GM12878 (cell line): Measurements from ENCODE around the gene NOB1. TPM values are rescaled to one million over a fixed set of nuclear protein-coding genes. Genes with fewer than 3 reads are reported as not detected.

Source experiments
- MYB ChIP-seq: fragments of 150-350 bp; IDR thresholded peaks from 2 replicates; pipeline ENCODE4 v1.6.1; 2014; ENCODE audit warnings: mild to moderate bottlenecking, low read depth, low read length, borderline replicate concordance
- MYC ChIP-seq: IDR thresholded peaks from 2 replicates; pipeline ENCODE4 v1.6.1; 2011; ENCODE audit warnings: mild to moderate bottlenecking, low read length, moderate library complexity, inconsistent platforms; ENCODE audit not compliant: insufficient read depth, insufficient replicate concordance, insufficient read length, severe bottlenecking
- NR2C1 ChIP-seq: fragments of 450-650 bp; IDR thresholded peaks from 2 replicates; pipeline ENCODE4 v1.6.1; 2017; ENCODE audit warnings: antibody characterized with exemption, mild to moderate bottlenecking, moderate library complexity
- RCOR1 ChIP-seq: conservative IDR thresholded peaks from 2 replicates; pipeline ENCODE4 v1.6.1; 2012; ENCODE audit warnings: low read depth, low read length, improper control_type of control experiment
- YY1 ChIP-seq: IDR thresholded peaks from 2 replicates; pipeline ENCODE4 v1.6.1; 2011; ENCODE audit warnings: low read depth, mild to moderate bottlenecking, low read length
- ZNF274 ChIP-seq: IDR thresholded peaks from one replicate; pipeline ENCODE4 v1.8.0; 2011; ENCODE audit not compliant: insufficient read length, insufficient read depth
- polyA plus RNA-seq, 11 experiments: library from polyadenylated mRNA; depleted of rRNA in 4 of 11; unstranded in 6 of 11; stranded (reverse) in 5 of 11; fragments of >200 nt; fragmentation: Nextera tagmentation in 4 of 11; fragmentation: Illumina TruSeq in 1 of 11; extraction: Ambion mirVana in 4 of 11; extraction: Trizol in 1 of 11; gene quantifications; 1 replicate in 1 of 11; 2 replicates in 10 of 11; pipeline versions ENCODE4 v1.2.1 to v1.2.3, GENCODE V29; 2011 to 2016; ENCODE audit warnings: inconsistent platforms in 2 of 11, missing spikeins in 2 of 11, low read depth in 1 of 11
- total RNA-seq, 4 experiments: library from RNA; depleted of rRNA in 3 of 4; stranded (reverse); fragments of >200 nt in 3 of 4; fragmentation: Illumina TruSeq in 1 of 4; extraction: Trizol in 1 of 4; gene quantifications; 2 replicates each; pipeline versions ENCODE4 v1.2.1 to v1.2.3, GENCODE V29; 2013 to 2021
- TF ChIP-seq, protein P1 (sequence below): fragments of 450-650 bp; IDR thresholded peaks from 2 replicates; pipeline ENCODE4 v1.6.1; 2018; ENCODE audit warnings: mild to moderate bottlenecking, low read depth, moderate library complexity; ENCODE audit not compliant: partially characterized antibody
- TF ChIP-seq, protein P2 (sequence below): fragments of 450-650 bp; IDR thresholded peaks from 2 replicates; pipeline ENCODE4 v1.6.1; 2017; ENCODE audit warnings: borderline replicate concordance
- TF ChIP-seq, protein P3 (sequence below): IDR thresholded peaks from 2 replicates; pipeline ENCODE4 v1.6.1; 2011; ENCODE audit warnings: borderline replicate concordance, low read depth, mild to moderate bottlenecking, moderate library complexity, mixed read lengths, low read length; ENCODE audit not compliant: insufficient read depth; ENCODE audit errors: extremely low read length

NOB1 gene
- total and polyA plus RNA-seq, 10 of the 15 experiments (the other 5 are each of a cell fraction or from before 2014, with no cell fraction given): 31.1 to 117 (median 78.0) TPM

DNA sequence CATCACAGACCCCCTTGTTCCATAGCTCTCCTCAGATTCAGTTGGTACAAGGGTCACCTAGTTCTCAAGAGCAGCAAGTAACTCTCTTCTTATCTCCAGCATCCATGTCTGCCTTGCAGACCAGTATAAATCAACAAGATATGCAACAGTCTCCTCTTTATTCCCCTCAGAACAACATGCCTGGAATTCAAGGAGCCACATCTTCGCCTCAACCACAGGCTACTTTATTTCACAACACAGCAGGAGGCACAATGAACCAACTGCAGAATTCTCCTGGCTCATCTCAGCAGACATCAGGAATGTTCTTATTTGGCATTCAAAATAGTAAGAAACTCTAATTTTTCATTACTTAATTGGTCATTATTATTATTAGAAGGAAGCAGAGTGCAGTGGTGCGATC, 60.8 kb downstream of the NOB1 start (continued):
- TF ChIP-seq, protein P1, sequence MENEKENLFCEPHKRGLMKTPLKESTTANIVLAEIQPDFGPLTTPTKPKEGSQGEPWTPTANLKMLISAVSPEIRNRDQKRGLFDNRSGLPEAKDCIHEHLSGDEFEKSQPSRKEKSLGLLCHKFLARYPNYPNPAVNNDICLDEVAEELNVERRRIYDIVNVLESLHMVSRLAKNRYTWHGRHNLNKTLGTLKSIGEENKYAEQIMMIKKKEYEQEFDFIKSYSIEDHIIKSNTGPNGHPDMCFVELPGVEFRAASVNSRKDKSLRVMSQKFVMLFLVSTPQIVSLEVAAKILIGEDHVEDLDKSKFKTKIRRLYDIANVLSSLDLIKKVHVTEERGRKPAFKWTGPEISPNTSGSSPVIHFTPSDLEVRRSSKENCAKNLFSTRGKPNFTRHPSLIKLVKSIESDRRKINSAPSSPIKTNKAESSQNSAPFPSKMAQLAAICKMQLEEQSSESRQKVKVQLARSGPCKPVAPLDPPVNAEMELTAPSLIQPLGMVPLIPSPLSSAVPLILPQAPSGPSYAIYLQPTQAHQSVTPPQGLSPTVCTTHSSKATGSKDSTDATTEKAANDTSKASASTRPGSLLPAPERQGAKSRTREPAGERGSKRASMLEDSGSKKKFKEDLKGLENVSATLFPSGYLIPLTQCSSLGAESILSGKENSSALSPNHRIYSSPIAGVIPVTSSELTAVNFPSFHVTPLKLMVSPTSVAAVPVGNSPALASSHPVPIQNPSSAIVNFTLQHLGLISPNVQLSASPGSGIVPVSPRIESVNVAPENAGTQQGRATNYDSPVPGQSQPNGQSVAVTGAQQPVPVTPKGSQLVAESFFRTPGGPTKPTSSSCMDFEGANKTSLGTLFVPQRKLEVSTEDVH: no peak
- TF ChIP-seq, protein P2, sequence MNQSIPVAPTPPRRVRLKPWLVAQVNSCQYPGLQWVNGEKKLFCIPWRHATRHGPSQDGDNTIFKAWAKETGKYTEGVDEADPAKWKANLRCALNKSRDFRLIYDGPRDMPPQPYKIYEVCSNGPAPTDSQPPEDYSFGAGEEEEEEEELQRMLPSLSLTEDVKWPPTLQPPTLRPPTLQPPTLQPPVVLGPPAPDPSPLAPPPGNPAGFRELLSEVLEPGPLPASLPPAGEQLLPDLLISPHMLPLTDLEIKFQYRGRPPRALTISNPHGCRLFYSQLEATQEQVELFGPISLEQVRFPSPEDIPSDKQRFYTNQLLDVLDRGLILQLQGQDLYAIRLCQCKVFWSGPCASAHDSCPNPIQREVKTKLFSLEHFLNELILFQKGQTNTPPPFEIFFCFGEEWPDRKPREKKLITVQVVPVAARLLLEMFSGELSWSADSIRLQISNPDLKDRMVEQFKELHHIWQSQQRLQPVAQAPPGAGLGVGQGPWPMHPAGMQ: no peak
- TF ChIP-seq NR2C1: no peak
- TF ChIP-seq ZNF274: no peak
- TF ChIP-seq, protein P3, sequence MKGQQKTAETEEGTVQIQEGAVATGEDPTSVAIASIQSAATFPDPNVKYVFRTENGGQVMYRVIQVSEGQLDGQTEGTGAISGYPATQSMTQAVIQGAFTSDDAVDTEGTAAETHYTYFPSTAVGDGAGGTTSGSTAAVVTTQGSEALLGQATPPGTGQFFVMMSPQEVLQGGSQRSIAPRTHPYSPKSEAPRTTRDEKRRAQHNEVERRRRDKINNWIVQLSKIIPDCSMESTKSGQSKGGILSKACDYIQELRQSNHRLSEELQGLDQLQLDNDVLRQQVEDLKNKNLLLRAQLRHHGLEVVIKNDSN: no peak
- TF ChIP-seq MYB: no peak
- no peak for TF ChIP-seq YY1
- TF ChIP-seq MYC: no peak
- no peak for TF ChIP-seq RCOR1
